GM19468 (cell line): ENCODE measurements around the gene HAGHL.
"Not testable (repeated sequence)": the region's sequence is repeated elsewhere in the genome, so short reads cannot be mapped to it uniquely, and the experiment has no call there.

Experiments used
- ATAC-seq: cut with Tn5 transposase; IDR thresholded peaks from one replicate; pipeline ENCODE4 v1.9.1; 2021; ENCODE audit warnings: mild to moderate bottlenecking, moderate library complexity, moderate number of reproducible peaks; ENCODE audit not compliant: unreplicated experiment; ENCODE audit errors: extremely low read depth

Gene HAGHL

GRCh38 chr16:750485-750884 is 23.6 kb downstream of the HAGHL start:
- no peak for ATAC-seq

DNA sequence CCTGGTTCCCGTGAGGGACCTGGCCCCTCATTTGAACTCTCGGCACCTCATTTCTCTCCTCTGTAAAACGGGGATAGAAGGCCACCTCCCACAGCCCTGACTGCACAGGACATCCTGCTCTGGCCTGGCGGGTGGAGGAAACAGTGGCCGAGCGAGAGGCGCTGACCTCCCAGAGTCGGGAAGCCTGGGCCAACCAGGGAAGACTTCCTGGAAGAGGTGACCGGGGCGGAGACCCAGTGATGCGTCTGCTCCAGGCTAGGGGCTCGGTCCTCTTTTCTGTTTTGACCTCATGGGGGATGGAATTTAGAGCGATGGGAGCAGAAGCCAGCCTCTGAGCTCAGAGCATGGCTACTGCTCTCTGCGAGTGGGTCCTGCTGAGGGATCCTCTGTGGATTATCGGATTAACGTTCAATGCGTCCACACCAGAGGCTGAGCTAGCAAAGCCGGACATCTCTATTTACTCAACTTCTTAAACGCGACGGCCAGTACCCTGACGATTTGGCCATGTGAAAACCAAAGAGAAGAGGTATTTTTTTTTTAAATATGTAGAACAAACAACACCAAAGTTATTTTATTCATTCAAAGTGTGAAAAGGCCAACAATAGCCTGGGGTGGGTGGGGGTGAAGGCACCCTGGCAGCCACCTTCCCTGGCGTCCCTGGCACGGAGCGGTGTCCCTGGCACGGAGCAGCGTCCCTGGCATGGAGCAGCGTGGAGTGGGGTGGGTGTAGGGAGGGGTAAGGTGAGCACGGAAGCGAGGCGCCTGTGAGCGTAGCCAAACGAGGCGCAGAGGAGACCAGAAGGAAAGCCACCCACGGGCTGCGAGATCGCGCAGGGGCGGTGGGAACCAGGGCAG is 24.5 kb downstream of the HAGHL start:
- no peak for ATAC-seq

DNA sequence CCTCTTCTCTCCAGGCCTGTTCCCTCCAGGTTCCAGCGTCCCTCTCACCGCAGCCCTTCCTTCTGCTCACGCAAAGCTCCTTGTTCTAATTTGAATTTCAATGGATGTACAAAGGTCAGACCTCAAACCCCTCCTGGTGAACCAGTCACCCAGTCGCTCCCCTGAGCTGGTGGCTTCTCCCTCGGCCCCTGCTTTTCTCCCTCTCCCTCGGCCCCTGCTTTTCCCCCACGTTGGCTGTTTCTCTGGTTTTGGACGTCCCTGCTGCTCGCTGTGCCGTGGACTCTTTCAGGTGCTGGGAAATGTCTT is 25.1 kb downstream of the HAGHL start:
- ATAC-seq = no peak

DNA sequence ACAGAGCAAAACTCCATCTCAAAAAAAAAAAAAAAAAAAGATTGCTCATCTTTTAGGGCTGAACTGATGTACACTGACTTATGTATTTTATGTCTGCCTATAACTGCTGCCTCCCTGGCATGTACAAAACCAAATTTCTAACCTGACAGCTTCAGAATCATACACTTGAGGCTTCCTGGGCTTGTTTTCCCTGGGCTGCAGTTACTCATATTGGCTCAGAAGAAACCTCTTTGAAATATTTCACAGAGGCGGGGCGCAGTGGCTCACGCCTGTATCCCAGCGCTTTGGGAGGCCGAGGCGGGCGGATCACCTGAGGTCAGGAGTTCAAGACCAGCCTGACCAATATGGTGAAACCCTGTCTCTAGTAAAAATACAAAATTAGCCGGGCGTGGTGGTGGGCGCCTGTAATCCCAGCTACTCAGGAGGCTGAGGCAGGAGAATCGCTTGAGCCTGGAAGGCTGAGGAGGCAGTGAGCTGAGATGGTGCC is 27.3 kb downstream of the HAGHL start:
- not testable (repeated sequence) for ATAC-seq

DNA sequence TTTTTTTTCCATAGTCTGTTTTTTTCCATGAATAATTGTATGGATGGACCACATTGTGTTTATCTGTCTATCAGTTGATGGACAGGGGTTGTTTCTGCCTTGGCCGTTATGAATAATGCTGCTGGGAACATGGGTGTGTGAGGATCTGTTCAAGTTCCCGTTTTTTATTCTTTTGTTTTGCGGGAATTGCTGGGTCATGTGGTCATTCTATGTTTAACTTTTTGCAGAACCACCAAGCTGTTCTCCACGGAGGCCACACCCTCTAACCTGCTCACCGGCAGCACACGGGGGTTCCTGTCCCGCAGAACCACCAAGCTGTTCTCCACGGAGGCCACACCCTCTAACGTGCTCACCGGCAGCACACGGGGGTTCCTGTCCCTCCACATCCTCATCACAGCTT is 27.8 kb downstream of the HAGHL start:
- no peak for ATAC-seq

DNA sequence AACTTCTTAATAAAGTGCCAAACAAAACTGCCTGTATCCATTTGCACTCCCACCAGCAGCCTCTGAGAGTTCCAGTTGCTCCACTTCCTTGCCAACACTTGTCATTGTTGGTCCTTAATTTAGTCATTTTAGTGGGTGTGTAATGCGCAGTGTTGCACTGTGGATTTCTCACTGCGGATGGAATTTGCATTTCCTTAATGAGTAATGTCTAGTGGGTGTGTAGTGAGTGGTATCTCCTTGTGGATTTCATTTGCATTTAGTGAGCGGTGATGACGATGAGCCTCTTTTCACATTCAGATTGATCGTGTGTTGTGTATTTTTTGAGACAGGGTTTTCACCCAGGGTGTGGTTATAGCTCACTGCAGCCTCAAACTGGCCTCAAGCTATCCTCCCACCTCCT is 29.5 kb downstream of the HAGHL start:
- ATAC-seq = no peak

DNA sequence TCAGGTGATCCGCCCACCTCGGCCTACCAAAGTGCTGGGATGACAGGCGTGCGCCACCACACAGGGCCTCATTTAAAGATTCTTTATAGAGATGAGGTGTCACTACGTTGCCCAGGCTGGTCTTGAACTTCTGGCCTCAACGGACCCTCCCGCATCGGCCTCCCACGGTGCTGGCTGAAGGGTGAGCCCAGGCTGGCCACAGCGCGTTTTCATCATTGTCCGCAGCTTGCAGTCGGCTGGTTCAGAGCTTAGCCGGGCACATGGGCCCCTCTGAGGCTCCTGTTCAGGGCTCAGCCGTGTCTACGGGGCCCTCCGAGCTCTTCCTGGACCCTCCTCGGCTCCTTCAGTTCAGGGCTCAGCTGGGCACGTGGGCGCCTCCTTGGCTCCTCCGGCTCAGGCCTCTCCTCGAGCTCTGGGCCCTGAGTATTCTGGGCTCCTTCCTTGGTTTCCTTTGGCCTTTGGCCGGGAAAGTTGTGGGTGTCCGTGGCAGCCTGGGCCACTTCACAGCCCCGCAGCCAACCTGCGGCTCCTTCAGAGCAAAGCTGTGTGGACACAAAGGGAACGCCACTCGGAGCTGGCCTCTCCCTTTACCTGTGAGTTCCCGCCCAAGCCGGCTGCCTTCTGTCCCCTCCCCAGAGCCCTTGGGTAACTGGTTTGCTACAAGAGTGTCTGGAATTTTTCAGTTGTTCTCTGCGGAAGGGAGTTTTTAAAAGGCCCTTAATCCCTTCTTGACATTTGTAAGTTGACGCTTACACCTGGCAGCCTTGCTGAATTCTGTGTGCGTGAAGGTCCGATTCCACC is 32.4 kb downstream of the HAGHL start:
- no peak for ATAC-seq

DNA sequence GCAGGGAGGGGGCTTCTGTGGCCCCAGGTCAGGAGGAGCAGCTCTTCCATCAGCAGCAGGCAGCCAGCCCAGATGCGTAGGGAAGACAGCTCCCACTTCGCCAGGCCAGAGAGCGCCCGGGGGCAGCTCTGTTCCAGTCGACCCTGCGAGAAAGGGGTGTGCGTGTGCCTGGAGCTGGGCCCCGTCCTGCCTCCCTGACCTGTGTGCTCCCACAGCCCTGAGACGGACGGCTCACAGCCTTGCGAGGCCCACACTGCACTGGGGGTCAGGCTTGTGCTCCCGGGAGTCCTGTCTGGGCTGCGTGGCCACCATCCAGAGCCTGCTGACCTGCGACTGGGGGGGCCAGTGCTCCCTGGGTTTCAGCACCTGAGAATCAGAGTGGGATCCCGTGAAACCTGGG is 33.2 kb downstream of the HAGHL start:
- no peak for ATAC-seq

GRCh38 chr16:760545-761343 is 33.8 kb downstream of the HAGHL start, which contains the start of gene MSLN:
MSLN (plus strand) TSS chr16:760734; CDS start chr16:762681, 1,947 bp downstream.
- ATAC-seq = no peak

GRCh38 chr16:761625-762513 is 35.0 kb downstream of the HAGHL start:
- ATAC-seq = no peak

DNA sequence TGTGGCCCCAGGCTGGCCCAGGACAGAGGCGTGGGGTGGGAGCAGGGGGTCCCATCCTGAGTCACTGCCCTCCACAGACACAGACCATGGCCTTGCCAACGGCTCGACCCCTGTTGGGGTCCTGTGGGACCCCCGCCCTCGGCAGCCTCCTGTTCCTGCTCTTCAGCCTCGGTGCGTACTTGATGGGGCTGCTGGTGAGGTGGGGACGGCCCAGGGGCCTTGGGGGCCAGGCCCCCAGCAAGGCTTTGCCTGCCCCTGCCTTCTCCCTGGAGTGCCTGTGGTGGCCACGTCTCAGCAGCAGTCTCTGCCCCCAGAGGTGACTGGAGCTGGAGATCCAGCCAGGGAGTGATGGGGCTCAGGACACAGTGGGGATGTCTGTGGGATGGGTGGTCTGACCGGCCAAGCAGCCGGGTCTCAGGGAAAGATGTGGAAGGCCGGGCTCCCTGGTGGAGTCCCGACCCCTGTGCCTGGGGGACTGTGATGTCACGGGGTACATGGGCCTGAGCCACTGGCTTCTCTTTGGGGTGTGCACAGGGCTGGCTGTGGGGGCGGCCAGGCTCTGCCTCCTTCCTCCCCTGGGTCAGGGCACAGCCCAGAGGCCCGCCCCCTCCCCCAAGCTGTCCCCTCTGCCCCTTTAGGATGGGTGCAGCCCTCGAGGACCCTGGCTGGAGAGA is 35.8 kb downstream of the HAGHL start:
- ATAC-seq = no peak

- no peak for ATAC-seq
These were observed 36.7 kb downstream of the HAGHL start for GRCh38 chr16:763369-764183.

GRCh38 chr16:764184-764750 is 37.4 kb downstream of the HAGHL start:
- ATAC-seq = no peak

GRCh38 chr16:764848-765487 is 38.1 kb downstream of the HAGHL start:
- no peak for ATAC-seq

DNA sequence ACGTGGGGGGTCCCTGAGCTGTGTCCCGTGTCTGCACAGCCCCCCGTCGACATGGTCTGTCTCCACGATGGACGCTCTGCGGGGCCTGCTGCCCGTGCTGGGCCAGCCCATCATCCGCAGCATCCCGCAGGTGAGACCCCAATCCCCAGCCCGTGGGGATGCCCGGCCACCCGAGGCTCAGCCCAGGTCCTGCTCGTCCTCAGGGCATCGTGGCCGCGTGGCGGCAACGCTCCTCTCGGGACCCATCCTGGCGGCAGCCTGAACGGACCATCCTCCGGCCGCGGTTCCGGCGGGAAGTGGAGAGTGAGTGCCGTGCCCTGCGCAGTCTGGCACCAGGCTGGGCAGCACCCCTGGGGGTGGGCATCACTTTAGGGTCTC is 38.6 kb downstream of the HAGHL start:
- no peak for ATAC-seq

- no peak for ATAC-seq
These were observed 39.3 kb downstream of the HAGHL start for GRCh38 chr16:766008-766819.
